Vagina (tissue), 2 donors: ENCODE measurements around the gene TMEM176B.

ENCODE experiments used
- POLR2AphosphoS5 ChIP-seq, 2 donors: sonication (generic); formaldehyde crosslinking; IDR thresholded peaks; one replicate each; pipeline ENCODE4 v1.9.0; 2017; ENCODE audit warnings: antibody characterized with exemption in 2 of 2, mild to moderate bottlenecking in 2 of 2, low read depth in 1 of 2; ENCODE audit not compliant: insufficient read depth in 1 of 2
- TF ChIP-seq, protein P1 (sequence below), 3 experiments: fragments of 450-650 bp in 2 of 3; fragments of 200-600 bp in 1 of 3; sonication (generic) in 1 of 3; IDR thresholded peaks; one replicate each; pipeline ENCODE4 v1.5.1; 2017 to 2019; ENCODE audit warnings: antibody characterized with exemption in 3 of 3, mild to moderate bottlenecking in 2 of 3, moderate library complexity in 2 of 3

DNA sequence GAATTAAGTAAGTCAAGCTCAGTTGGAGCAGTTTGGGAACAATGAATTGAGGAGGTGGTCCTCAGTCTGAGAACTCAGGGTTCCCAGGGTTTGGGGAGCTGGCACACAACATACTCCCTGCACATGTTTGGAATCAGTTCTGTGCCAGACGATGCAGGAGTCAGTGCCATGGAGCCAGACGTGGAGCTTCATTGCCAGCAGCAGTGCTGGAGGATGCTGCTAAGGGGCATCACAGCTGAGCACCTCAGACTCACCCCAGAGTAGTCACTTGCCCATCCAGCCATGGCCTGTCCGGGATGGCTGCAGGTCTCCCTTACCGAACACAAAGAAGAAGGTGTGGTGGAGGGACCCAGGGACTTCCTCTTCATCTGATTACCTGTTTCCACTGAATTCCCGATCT, 55.1 kb downstream of the TMEM176B start:
- TF ChIP-seq, protein P1, sequence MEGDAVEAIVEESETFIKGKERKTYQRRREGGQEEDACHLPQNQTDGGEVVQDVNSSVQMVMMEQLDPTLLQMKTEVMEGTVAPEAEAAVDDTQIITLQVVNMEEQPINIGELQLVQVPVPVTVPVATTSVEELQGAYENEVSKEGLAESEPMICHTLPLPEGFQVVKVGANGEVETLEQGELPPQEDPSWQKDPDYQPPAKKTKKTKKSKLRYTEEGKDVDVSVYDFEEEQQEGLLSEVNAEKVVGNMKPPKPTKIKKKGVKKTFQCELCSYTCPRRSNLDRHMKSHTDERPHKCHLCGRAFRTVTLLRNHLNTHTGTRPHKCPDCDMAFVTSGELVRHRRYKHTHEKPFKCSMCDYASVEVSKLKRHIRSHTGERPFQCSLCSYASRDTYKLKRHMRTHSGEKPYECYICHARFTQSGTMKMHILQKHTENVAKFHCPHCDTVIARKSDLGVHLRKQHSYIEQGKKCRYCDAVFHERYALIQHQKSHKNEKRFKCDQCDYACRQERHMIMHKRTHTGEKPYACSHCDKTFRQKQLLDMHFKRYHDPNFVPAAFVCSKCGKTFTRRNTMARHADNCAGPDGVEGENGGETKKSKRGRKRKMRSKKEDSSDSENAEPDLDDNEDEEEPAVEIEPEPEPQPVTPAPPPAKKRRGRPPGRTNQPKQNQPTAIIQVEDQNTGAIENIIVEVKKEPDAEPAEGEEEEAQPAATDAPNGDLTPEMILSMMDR (IDR thresholded peaks at IDR 0.05) = no peak
- no peak for TF ChIP-seq POLR2AphosphoS5 (IDR thresholded peaks at IDR 0.05; ENCODE audit: insufficient read depth in 1 of 2, low read depth in 1 of 2)
